GM12878 (cell line): Measurements from ENCODE around the gene HDHD3. TPM values are rescaled to one million over a fixed set of nuclear protein-coding genes. Genes with fewer than 3 reads are reported as not detected.

Experiments used
- ATAC-seq: fragments of 200-7000 bp; cut with Tn5 transposase; 3 replicates; pipeline ENCODE4 v1.9.1; 2020; ENCODE audit warnings: mild to moderate bottlenecking, moderate library complexity
- BruUV-seq: library from RNA; stranded (reverse); fragments of 400-500 nt; replicated peaks from 2 replicates; lab custom pipeline; 2021; lab: Mats Ljungman, UMichigan
- CTCF ChIA-PET: fragments of 300-600 bp; sonication (Branson Sonifier 250); formaldehyde crosslinking; extraction: SDS; loops from one replicate; lab custom pipeline; 2021; ENCODE audit warnings: inconsistent platforms; lab: Yijun Ruan, JAX
- POLR2A ChIA-PET: fragments of 350-600 bp; formaldehyde crosslinking; extraction: SDS; loops from one replicate; lab custom pipeline; 2021; ENCODE audit warnings: inconsistent platforms; lab: Charles Lee
- RAD21 ChIA-PET: fragments of 300-600 bp; sonication (Branson Sonifier 250); formaldehyde crosslinking; loops from one replicate; lab custom pipeline; 2023; ENCODE audit warnings: antibody characterized with exemption; ENCODE audit not compliant: unreplicated experiment; lab: Charles Lee
- SMC1A ChIA-PET: fragments of 300-600 bp; sonication (Branson Sonifier 250); formaldehyde crosslinking; loops from one replicate; lab custom pipeline; 2023; ENCODE audit not compliant: unreplicated experiment, uncharacterized antibody; lab: Charles Lee
- DNase-seq: peaks from one replicate; pipeline ENCODE4 v3.0.0-alpha.2; 2011; ENCODE audit warnings: low read depth, low spot score
- FAIRE-seq: peaks from 3 replicates; lab custom pipeline; 2011; peaks lifted over from hg19 to GRCh38; lab: Jason Lieb, UNC
- H2AFZ ChIP-seq: 2 replicates; pipeline ENCODE4 v1.6.0; 2011; ENCODE audit warnings: low read depth, low read length, control low read depth; ENCODE audit not compliant: control insufficient read depth
- H3K27ac ChIP-seq: 2 replicates; pipeline ENCODE4 v1.5.1; 2011; ENCODE audit warnings: control low read depth; ENCODE audit not compliant: control insufficient read depth, insufficient read depth
- H3K27me3 ChIP-seq, 2 experiments: replicated peaks in 1 of 2; 2 replicates each; pipeline versions ENCODE4 v1.6.0 to v1.6.1; 2011; ENCODE audit warnings: low read length in 1 of 2; ENCODE audit not compliant: control insufficient read depth in 2 of 2, insufficient read depth in 2 of 2
- H3K36me3 ChIP-seq, 2 experiments: 2 replicates each; pipeline ENCODE4 v1.5.1; 2011; ENCODE audit warnings: low read length in 1 of 2; ENCODE audit not compliant: control insufficient read depth in 2 of 2, insufficient read depth in 2 of 2
- H3K4me1 ChIP-seq: 2 replicates; pipeline ENCODE4 v1.6.1; 2011; ENCODE audit warnings: mild to moderate bottlenecking, low read length, moderate library complexity, mixed read lengths; ENCODE audit not compliant: control insufficient read depth, insufficient read depth
- H3K4me2 ChIP-seq: 2 replicates; pipeline ENCODE4 v1.6.0; 2011; ENCODE audit warnings: control low read depth; ENCODE audit not compliant: control insufficient read depth, insufficient read depth
- H3K4me3 ChIP-seq: fragments of 200-600 bp; sonication (generic); 2 replicates; pipeline ENCODE4 v1.5.1; 2016
- H3K79me2 ChIP-seq: 2 replicates; pipeline ENCODE4 v1.6.0; 2011; ENCODE audit warnings: low read length; ENCODE audit not compliant: control insufficient read depth, insufficient read depth
- H3K9ac ChIP-seq: 2 replicates; pipeline ENCODE4 v1.8.0; 2011; ENCODE audit warnings: low read length, control low read depth, mixed read lengths; ENCODE audit not compliant: control insufficient read depth, insufficient read depth
- H3K9me3 ChIP-seq: replicated peaks from 3 replicates; pipeline ENCODE4 v1.5.1; 2011; ENCODE audit warnings: mild to moderate bottlenecking, low read length; ENCODE audit not compliant: control insufficient read depth, insufficient read depth
- H4K20me1 ChIP-seq: 2 replicates; pipeline ENCODE4 v1.6.0; 2011; ENCODE audit not compliant: control insufficient read depth, insufficient read depth
- BACH1 ChIP-seq: fragments of 450-650 bp; IDR thresholded peaks from 2 replicates; pipeline ENCODE4 v1.6.1; 2017; ENCODE audit warnings: mild to moderate bottlenecking, borderline replicate concordance
- BRCA1 ChIP-seq: IDR thresholded peaks from 2 replicates; pipeline ENCODE4 v1.6.1; 2011; ENCODE audit warnings: low read depth, low read length, improper control_type of control experiment
- CREM ChIP-seq: IDR thresholded peaks from 2 replicates; pipeline ENCODE4 v1.6.1; 2014; ENCODE audit warnings: antibody characterized with exemption, low read depth
- DPF2 ChIP-seq: fragments of 450-650 bp; IDR thresholded peaks from 2 replicates; pipeline ENCODE4 v1.6.1; 2017; ENCODE audit warnings: mild to moderate bottlenecking
- EP300 ChIP-seq, 2 experiments: fragments of 150-350 bp in 1 of 2; IDR thresholded peaks; 2 replicates each; pipeline ENCODE4 v1.6.1; 2011 to 2012; ENCODE audit warnings: low read depth in 2 of 2, low read length in 2 of 2, borderline replicate concordance in 1 of 2, improper control_type of control experiment in 1 of 2, inconsistent platforms in 1 of 2; ENCODE audit not compliant: control insufficient read depth in 1 of 2
- HDAC6 ChIP-seq: fragments of 200-600 bp; sonication (generic); IDR thresholded peaks from one replicate; pipeline ENCODE4 v1.8.0; 2017; ENCODE audit warnings: antibody characterized with exemption; ENCODE audit not compliant: unreplicated experiment
- IKZF2 ChIP-seq, 2 experiments: fragments of 450-650 bp; IDR thresholded peaks; 2 replicates each; pipeline ENCODE4 v1.6.1; 2017; ENCODE audit warnings: mild to moderate bottlenecking in 2 of 2, moderate library complexity in 2 of 2
- NR2C2 ChIP-seq: IDR thresholded peaks from 2 replicates; pipeline ENCODE4 v1.6.1; 2011; ENCODE audit warnings: borderline replicate concordance, low read depth; ENCODE audit not compliant: control insufficient read depth, insufficient read length
- STAT3 ChIP-seq: IDR thresholded peaks from 2 replicates; pipeline ENCODE4 v1.6.1; 2011; ENCODE audit warnings: low read depth, low read length, improper control_type of control experiment
- ZNF24 ChIP-seq: fragments of 450-650 bp; IDR thresholded peaks from 2 replicates; pipeline ENCODE4 v1.6.1; 2017; ENCODE audit warnings: antibody characterized with exemption, mild to moderate bottlenecking
- whole genome bisulfite sequencing: methylation state at CpG from one replicate; pipeline ENCODE4 v1.1.6; 2016; ENCODE audit warnings: low lambda C conversion rate; ENCODE audit not compliant: insufficient replicate concordance, insufficient coverage; ENCODE audit errors: missing lambda C conversion rate; 5-methylcytosine and 5-hydroxymethylcytosine counted together
- in situ Hi-C: fragments of 300-500 bp; cut with MboI; formaldehyde crosslinking; loops from 9 replicates; pipeline ENCODE4 v1.14.3; 2018; ENCODE audit warnings: mixed read lengths
- intact Hi-C: fragments of 100-400 bp; cut with micrococcal nuclease; formaldehyde crosslinking; loops from one replicate; pipeline ENCODE4 v1.14.2; 2022; ENCODE audit not compliant: unreplicated experiment
- polyA plus RNA-seq, 11 experiments: library from polyadenylated mRNA; depleted of rRNA in 4 of 11; unstranded in 6 of 11; stranded (reverse) in 5 of 11; fragments of >200 nt; fragmentation: Nextera tagmentation in 4 of 11; fragmentation: Illumina TruSeq in 1 of 11; extraction: Ambion mirVana in 4 of 11; extraction: Trizol in 1 of 11; gene quantifications; 1 replicate in 1 of 11; 2 replicates in 10 of 11; pipeline versions ENCODE4 v1.2.1 to v1.2.3, GENCODE V29; 2011 to 2016; ENCODE audit warnings: inconsistent platforms in 2 of 11, missing spikeins in 2 of 11, low read depth in 1 of 11
- total RNA-seq, 4 experiments: library from RNA; depleted of rRNA in 3 of 4; stranded (reverse); fragments of >200 nt in 3 of 4; fragmentation: Illumina TruSeq in 1 of 4; extraction: Trizol in 1 of 4; gene quantifications; 2 replicates each; pipeline versions ENCODE4 v1.2.1 to v1.2.3, GENCODE V29; 2013 to 2021
- TF ChIP-seq, protein P1 (sequence below): fragments of 450-650 bp; IDR thresholded peaks from 2 replicates; pipeline ENCODE4 v1.6.1; 2016; ENCODE audit warnings: mild to moderate bottlenecking, moderate library complexity, borderline replicate concordance
- TF ChIP-seq, protein P2 (sequence below): fragments of 150-350 bp; IDR thresholded peaks from 2 replicates; pipeline ENCODE4 v1.6.1; 2014; ENCODE audit warnings: mild to moderate bottlenecking, low read depth, low read length
- TF ChIP-seq, protein P3 (sequence below): fragments of 450-650 bp; formaldehyde crosslinking; IDR thresholded peaks from 2 replicates; pipeline ENCODE4 v1.4.0; 2022; ENCODE audit warnings: mild to moderate bottlenecking, moderate library complexity

HDHD3 gene
- total and polyA plus RNA-seq, 10 of the 15 experiments (the other 5 are each of a cell fraction or from before 2014, with no cell fraction given): 1.3 to 29.4 (median 17.9) TPM

DNA sequence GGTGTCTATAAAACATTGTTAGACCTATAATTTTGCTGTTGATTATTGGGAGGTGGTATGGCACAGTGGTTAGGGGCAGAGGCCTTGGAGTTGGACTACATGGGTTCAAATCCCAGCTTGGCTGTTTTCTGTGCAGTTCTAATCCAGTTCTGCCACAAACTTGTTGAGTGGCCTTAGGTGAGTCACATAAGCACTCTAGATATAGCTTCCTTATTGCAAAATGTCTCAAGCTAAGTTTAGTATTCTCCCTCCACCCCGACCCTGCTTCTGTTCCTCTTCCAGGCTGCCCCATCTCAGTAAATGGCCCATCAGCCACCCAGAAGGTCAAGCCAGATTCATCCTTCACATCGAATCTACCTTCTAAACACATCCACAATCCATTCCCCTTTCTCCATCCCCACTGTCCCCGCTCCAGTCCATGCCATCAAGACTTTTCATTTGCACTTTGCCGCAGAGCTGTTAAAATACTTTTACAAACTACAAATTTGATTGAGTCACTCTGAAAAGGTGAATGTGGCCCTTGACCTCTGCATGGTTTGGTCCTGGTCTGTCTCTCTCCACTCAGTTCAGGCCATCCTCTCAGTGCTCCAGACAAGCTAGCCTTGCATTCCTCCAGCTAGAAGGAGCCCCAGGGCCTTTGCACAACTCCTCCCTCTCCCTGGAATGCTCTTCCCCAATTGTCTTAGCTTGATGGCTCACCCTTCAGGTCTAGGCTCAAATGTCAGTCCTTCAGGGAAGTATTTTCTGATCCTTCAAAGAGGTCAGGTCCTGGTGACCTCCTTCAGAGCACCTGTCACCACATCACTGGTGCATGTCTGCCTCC is 10.0 kb upstream of the HDHD3 start:
- POLR2A ChIA-PET: interaction anchor here (0.5 to 0.6 kb wide), 2 partner anchors 19 to 66 kb away, joined by 3 read pairs; no protein-coding TSS in a partner anchor
- Histone ChIP-seq H3K27ac (no peak overlapping the region), H3K9me3 (no peaks in the 10 kb centered on the region), H2AFZ (no peak overlapping the region), H3K79me2 (no peaks in the 10 kb centered on the region), H3K9ac (no peak overlapping the region), H3K4me2 (no peak overlapping the region), H3K4me3 (no peak overlapping the region), H3K27me3 (no peaks in the 10 kb centered on the region), H3K4me1 (no peaks in the 10 kb centered on the region), H3K36me3 (peaks cover 0 to 10% of the 10 kb centered on the region in 2 experiments; a peak in 3 of 4 replicates), H4K20me1 (no peaks in the 10 kb centered on the region; the same call in 1 of the 2 replicates)
- TSS peak; percentile 88 for BruUV-seq
- FAIRE-seq: no peak
- DNase-seq: no peak
- in situ Hi-C loops: no loop called here
- TF ChIP-seq CREM: no peak
- TF ChIP-seq, protein P1, sequence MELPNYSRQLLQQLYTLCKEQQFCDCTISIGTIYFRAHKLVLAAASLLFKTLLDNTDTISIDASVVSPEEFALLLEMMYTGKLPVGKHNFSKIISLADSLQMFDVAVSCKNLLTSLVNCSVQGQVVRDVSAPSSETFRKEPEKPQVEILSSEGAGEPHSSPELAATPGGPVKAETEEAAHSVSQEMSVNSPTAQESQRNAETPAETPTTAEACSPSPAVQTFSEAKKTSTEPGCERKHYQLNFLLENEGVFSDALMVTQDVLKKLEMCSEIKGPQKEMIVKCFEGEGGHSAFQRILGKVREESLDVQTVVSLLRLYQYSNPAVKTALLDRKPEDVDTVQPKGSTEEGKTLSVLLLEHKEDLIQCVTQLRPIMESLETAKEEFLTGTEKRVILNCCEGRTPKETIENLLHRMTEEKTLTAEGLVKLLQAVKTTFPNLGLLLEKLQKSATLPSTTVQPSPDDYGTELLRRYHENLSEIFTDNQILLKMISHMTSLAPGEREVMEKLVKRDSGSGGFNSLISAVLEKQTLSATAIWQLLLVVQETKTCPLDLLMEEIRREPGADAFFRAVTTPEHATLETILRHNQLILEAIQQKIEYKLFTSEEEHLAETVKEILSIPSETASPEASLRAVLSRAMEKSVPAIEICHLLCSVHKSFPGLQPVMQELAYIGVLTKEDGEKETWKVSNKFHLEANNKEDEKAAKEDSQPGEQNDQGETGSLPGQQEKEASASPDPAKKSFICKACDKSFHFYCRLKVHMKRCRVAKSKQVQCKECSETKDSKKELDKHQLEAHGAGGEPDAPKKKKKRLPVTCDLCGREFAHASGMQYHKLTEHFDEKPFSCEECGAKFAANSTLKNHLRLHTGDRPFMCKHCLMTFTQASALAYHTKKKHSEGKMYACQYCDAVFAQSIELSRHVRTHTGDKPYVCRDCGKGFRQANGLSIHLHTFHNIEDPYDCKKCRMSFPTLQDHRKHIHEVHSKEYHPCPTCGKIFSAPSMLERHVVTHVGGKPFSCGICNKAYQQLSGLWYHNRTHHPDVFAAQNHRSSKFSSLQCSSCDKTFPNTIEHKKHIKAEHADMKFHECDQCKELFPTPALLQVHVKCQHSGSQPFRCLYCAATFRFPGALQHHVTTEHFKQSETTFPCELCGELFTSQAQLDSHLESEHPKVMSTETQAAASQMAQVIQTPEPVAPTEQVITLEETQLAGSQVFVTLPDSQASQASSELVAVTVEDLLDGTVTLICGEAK: no peak
- no peak for TF ChIP-seq ZNF24
- TF ChIP-seq EP300 (IDR thresholded peaks at IDR 0.05; ENCODE audit: borderline replicate concordance in 1 of 2, control insufficient read depth in 1 of 2, low read depth in 2 of 2, low read length in 2 of 2): no peak
- no peak for TF ChIP-seq IKZF2 (IDR thresholded peaks at IDR 0.05)
- no peak for TF ChIP-seq BACH1
- TF ChIP-seq, protein P2, sequence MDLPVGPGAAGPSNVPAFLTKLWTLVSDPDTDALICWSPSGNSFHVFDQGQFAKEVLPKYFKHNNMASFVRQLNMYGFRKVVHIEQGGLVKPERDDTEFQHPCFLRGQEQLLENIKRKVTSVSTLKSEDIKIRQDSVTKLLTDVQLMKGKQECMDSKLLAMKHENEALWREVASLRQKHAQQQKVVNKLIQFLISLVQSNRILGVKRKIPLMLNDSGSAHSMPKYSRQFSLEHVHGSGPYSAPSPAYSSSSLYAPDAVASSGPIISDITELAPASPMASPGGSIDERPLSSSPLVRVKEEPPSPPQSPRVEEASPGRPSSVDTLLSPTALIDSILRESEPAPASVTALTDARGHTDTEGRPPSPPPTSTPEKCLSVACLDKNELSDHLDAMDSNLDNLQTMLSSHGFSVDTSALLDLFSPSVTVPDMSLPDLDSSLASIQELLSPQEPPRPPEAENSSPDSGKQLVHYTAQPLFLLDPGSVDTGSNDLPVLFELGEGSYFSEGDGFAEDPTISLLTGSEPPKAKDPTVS: no peak
- no peak for TF ChIP-seq HDAC6
- no peak for TF ChIP-seq NR2C2
- TF ChIP-seq STAT3: no peak
- no peak for TF ChIP-seq BRCA1
- no peak for TF ChIP-seq DPF2
- TF ChIP-seq, protein P3, sequence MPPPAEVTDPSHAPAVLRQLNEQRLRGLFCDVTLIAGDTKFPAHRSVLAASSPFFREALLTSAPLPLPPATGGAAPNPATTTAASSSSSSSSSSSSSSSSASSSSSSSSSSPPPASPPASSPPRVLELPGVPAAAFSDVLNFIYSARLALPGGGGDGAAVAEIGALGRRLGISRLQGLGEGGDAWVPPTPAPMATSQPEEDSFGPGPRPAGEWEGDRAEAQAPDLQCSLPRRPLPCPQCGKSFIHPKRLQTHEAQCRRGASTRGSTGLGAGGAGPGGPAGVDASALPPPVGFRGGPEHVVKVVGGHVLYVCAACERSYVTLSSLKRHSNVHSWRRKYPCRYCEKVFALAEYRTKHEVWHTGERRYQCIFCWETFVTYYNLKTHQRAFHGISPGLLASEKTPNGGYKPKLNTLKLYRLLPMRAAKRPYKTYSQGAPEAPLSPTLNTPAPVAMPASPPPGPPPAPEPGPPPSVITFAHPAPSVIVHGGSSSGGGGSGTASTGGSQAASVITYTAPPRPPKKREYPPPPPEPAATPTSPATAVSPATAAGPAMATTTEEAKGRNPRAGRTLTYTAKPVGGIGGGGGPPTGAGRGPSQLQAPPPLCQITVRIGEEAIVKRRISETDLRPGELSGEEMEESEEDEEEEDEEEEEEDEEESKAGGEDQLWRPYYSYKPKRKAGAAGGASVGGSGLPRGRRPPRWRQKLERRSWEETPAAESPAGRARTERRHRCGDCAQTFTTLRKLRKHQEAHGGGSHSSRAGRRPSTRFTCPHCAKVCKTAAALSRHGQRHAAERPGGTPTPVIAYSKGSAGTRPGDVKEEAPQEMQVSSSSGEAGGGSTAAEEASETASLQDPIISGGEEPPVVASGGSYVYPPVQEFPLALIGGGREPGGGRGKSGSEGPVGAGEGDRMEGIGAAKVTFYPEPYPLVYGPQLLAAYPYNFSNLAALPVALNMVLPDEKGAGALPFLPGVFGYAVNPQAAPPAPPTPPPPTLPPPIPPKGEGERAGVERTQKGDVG: no peak
- CTCF ChIA-PET: interaction anchor here (0.6 to 1.6 kb wide), 4 partner anchors 9 to 15 kb away, joined by 3 to 5 read pairs (median 4); partner anchors contain the start of gene ALAD
- WGBS: 96% methylated on average over 4 of the region's 4 CpGs
- ATAC-seq: no peak
- intact Hi-C loops: no loop called here
- RAD21 ChIA-PET: no interaction called here
- SMC1A ChIA-PET: interaction anchor here (1.1 to 1.3 kb wide), 2 partner anchors 9 to 11 kb away, joined by 3 read pairs; no protein-coding TSS in a partner anchor
